GM12878 (cell line): ENCODE data around the gene TRMO. TPM values are rescaled to one million over a fixed set of nuclear protein-coding genes. Genes with fewer than 3 reads are reported as not detected.

Source experiments
- ATAC-seq: fragments of 200-7000 bp; cut with Tn5 transposase; 3 replicates; pipeline ENCODE4 v1.9.1; 2020; ENCODE audit warnings: mild to moderate bottlenecking, moderate library complexity
- BruUV-seq: library from RNA; stranded (reverse); fragments of 400-500 nt; replicated peaks from 2 replicates; lab custom pipeline; 2021; lab: Mats Ljungman, UMichigan
- CTCF ChIA-PET: fragments of 300-600 bp; sonication (Branson Sonifier 250); formaldehyde crosslinking; extraction: SDS; loops from one replicate; lab custom pipeline; 2021; ENCODE audit warnings: inconsistent platforms; lab: Yijun Ruan, JAX
- POLR2A ChIA-PET: fragments of 350-600 bp; formaldehyde crosslinking; extraction: SDS; loops from one replicate; lab custom pipeline; 2021; ENCODE audit warnings: inconsistent platforms; lab: Charles Lee
- RAD21 ChIA-PET: fragments of 300-600 bp; sonication (Branson Sonifier 250); formaldehyde crosslinking; loops from one replicate; lab custom pipeline; 2023; ENCODE audit warnings: antibody characterized with exemption; ENCODE audit not compliant: unreplicated experiment; lab: Charles Lee
- SMC1A ChIA-PET: fragments of 300-600 bp; sonication (Branson Sonifier 250); formaldehyde crosslinking; loops from one replicate; lab custom pipeline; 2023; ENCODE audit not compliant: unreplicated experiment, uncharacterized antibody; lab: Charles Lee
- DNase-seq: peaks from one replicate; pipeline ENCODE4 v3.0.0-alpha.2; 2011; ENCODE audit warnings: low read depth, low spot score
- FAIRE-seq: peaks from 3 replicates; lab custom pipeline; 2011; peaks lifted over from hg19 to GRCh38; lab: Jason Lieb, UNC
- H2AFZ ChIP-seq: 2 replicates; pipeline ENCODE4 v1.6.0; 2011; ENCODE audit warnings: low read depth, low read length, control low read depth; ENCODE audit not compliant: control insufficient read depth
- H3K27ac ChIP-seq: 2 replicates; pipeline ENCODE4 v1.5.1; 2011; ENCODE audit warnings: control low read depth; ENCODE audit not compliant: control insufficient read depth, insufficient read depth
- H3K27me3 ChIP-seq, 2 experiments: replicated peaks in 1 of 2; 2 replicates each; pipeline versions ENCODE4 v1.6.0 to v1.6.1; 2011; ENCODE audit warnings: low read length in 1 of 2; ENCODE audit not compliant: control insufficient read depth in 2 of 2, insufficient read depth in 2 of 2
- H3K36me3 ChIP-seq, 2 experiments: 2 replicates each; pipeline ENCODE4 v1.5.1; 2011; ENCODE audit warnings: low read length in 1 of 2; ENCODE audit not compliant: control insufficient read depth in 2 of 2, insufficient read depth in 2 of 2
- H3K4me1 ChIP-seq: 2 replicates; pipeline ENCODE4 v1.6.1; 2011; ENCODE audit warnings: mild to moderate bottlenecking, low read length, moderate library complexity, mixed read lengths; ENCODE audit not compliant: control insufficient read depth, insufficient read depth
- H3K4me2 ChIP-seq: 2 replicates; pipeline ENCODE4 v1.6.0; 2011; ENCODE audit warnings: control low read depth; ENCODE audit not compliant: control insufficient read depth, insufficient read depth
- H3K4me3 ChIP-seq: fragments of 200-600 bp; sonication (generic); 2 replicates; pipeline ENCODE4 v1.5.1; 2016
- H3K79me2 ChIP-seq: 2 replicates; pipeline ENCODE4 v1.6.0; 2011; ENCODE audit warnings: low read length; ENCODE audit not compliant: control insufficient read depth, insufficient read depth
- H3K9ac ChIP-seq: 2 replicates; pipeline ENCODE4 v1.8.0; 2011; ENCODE audit warnings: low read length, control low read depth, mixed read lengths; ENCODE audit not compliant: control insufficient read depth, insufficient read depth
- H3K9me3 ChIP-seq: replicated peaks from 3 replicates; pipeline ENCODE4 v1.5.1; 2011; ENCODE audit warnings: mild to moderate bottlenecking, low read length; ENCODE audit not compliant: control insufficient read depth, insufficient read depth
- H4K20me1 ChIP-seq: 2 replicates; pipeline ENCODE4 v1.6.0; 2011; ENCODE audit not compliant: control insufficient read depth, insufficient read depth
- BCLAF1 ChIP-seq: fragments of 450-650 bp; IDR thresholded peaks from 2 replicates; pipeline ENCODE4 v1.6.1; 2017; ENCODE audit warnings: antibody characterized with exemption, mild to moderate bottlenecking, moderate library complexity
- BRCA1 ChIP-seq: IDR thresholded peaks from 2 replicates; pipeline ENCODE4 v1.6.1; 2011; ENCODE audit warnings: low read depth, low read length, improper control_type of control experiment
- DPF2 ChIP-seq: fragments of 450-650 bp; IDR thresholded peaks from 2 replicates; pipeline ENCODE4 v1.6.1; 2017; ENCODE audit warnings: mild to moderate bottlenecking
- HDAC2 ChIP-seq: fragments of 200-600 bp; sonication (generic); IDR thresholded peaks from 2 replicates; pipeline ENCODE4 v1.6.1; 2017
- KAT2A ChIP-seq: conservative IDR thresholded peaks from 2 replicates; pipeline ENCODE4 v1.6.1; 2011; ENCODE audit warnings: low read depth, low read length; ENCODE audit not compliant: control insufficient read depth
- NR2C2 ChIP-seq: IDR thresholded peaks from 2 replicates; pipeline ENCODE4 v1.6.1; 2011; ENCODE audit warnings: borderline replicate concordance, low read depth; ENCODE audit not compliant: control insufficient read depth, insufficient read length
- PML ChIP-seq: IDR thresholded peaks from 2 replicates; pipeline ENCODE4 v1.6.1; 2012; ENCODE audit warnings: low read length, inconsistent platforms
- POU2F2 ChIP-seq: IDR thresholded peaks from 3 replicates; pipeline ENCODE4 v1.6.1; 2011; ENCODE audit warnings: low read depth, mild to moderate bottlenecking, low read length, borderline replicate concordance
- SMC3 ChIP-seq: IDR thresholded peaks from 2 replicates; pipeline ENCODE4 v1.6.1; 2011; ENCODE audit warnings: low read length, improper control_type of control experiment, borderline replicate concordance
- SREBF2 ChIP-seq: IDR thresholded peaks from 2 replicates; pipeline ENCODE4 v1.6.1; 2012; ENCODE audit warnings: mild to moderate bottlenecking, low read length
- STAT1 ChIP-seq: fragments of 450-650 bp; conservative IDR thresholded peaks from 2 replicates; pipeline ENCODE4 v1.6.1; 2014; ENCODE audit warnings: antibody characterized with exemption, mild to moderate bottlenecking
- STAT3 ChIP-seq: IDR thresholded peaks from 2 replicates; pipeline ENCODE4 v1.6.1; 2011; ENCODE audit warnings: low read depth, low read length, improper control_type of control experiment
- SUPT20H ChIP-seq: IDR thresholded peaks from 2 replicates; pipeline ENCODE4 v1.6.1; 2011; ENCODE audit warnings: low read depth, mild to moderate bottlenecking, low read length, moderate library complexity, borderline replicate concordance; ENCODE audit not compliant: control insufficient read depth
- TARDBP ChIP-seq: IDR thresholded peaks from 2 replicates; pipeline ENCODE4 v1.6.1; 2016; ENCODE audit warnings: borderline replicate concordance
- TCF3 ChIP-seq: IDR thresholded peaks from 2 replicates; pipeline ENCODE4 v1.6.1; 2012; ENCODE audit warnings: low read depth, mild to moderate bottlenecking, low read length, borderline replicate concordance; ENCODE audit not compliant: insufficient read depth
- WRNIP1 ChIP-seq: IDR thresholded peaks from 2 replicates; pipeline ENCODE4 v1.6.1; 2011; ENCODE audit warnings: low read depth, low read length, improper control_type of control experiment, borderline replicate concordance
- YY1 ChIP-seq: IDR thresholded peaks from 2 replicates; pipeline ENCODE4 v1.6.1; 2011; ENCODE audit warnings: low read depth, mild to moderate bottlenecking, low read length
- ZNF24 ChIP-seq: fragments of 450-650 bp; IDR thresholded peaks from 2 replicates; pipeline ENCODE4 v1.6.1; 2017; ENCODE audit warnings: antibody characterized with exemption, mild to moderate bottlenecking
- ZNF274 ChIP-seq: IDR thresholded peaks from one replicate; pipeline ENCODE4 v1.8.0; 2011; ENCODE audit not compliant: insufficient read length, insufficient read depth
- WGBS: methylation state at CpG from one replicate; pipeline ENCODE4 v1.1.6; 2016; ENCODE audit warnings: low lambda C conversion rate; ENCODE audit not compliant: insufficient replicate concordance, insufficient coverage; ENCODE audit errors: missing lambda C conversion rate; 5-methylcytosine and 5-hydroxymethylcytosine counted together
- in situ Hi-C: fragments of 300-500 bp; cut with MboI; formaldehyde crosslinking; loops from 9 replicates; pipeline ENCODE4 v1.14.3; 2018; ENCODE audit warnings: mixed read lengths
- intact Hi-C: fragments of 100-400 bp; cut with micrococcal nuclease; formaldehyde crosslinking; loops from one replicate; pipeline ENCODE4 v1.14.2; 2022; ENCODE audit not compliant: unreplicated experiment
- polyA plus RNA-seq, 11 experiments: library from polyadenylated mRNA; depleted of rRNA in 4 of 11; unstranded in 6 of 11; stranded (reverse) in 5 of 11; fragments of >200 nt; fragmentation: Nextera tagmentation in 4 of 11; fragmentation: Illumina TruSeq in 1 of 11; extraction: Ambion mirVana in 4 of 11; extraction: Trizol in 1 of 11; gene quantifications; 1 replicate in 1 of 11; 2 replicates in 10 of 11; pipeline versions ENCODE4 v1.2.1 to v1.2.3, GENCODE V29; 2011 to 2016; ENCODE audit warnings: inconsistent platforms in 2 of 11, missing spikeins in 2 of 11, low read depth in 1 of 11
- total RNA-seq, 4 experiments: library from RNA; depleted of rRNA in 3 of 4; stranded (reverse); fragments of >200 nt in 3 of 4; fragmentation: Illumina TruSeq in 1 of 4; extraction: Trizol in 1 of 4; gene quantifications; 2 replicates each; pipeline versions ENCODE4 v1.2.1 to v1.2.3, GENCODE V29; 2013 to 2021
- TF ChIP-seq, protein P1 (sequence below): IDR thresholded peaks from 2 replicates; pipeline ENCODE4 v1.6.1; 2011; ENCODE audit warnings: low read depth, low read length, improper control_type of control experiment, borderline replicate concordance

TRMO gene
- total and polyA plus RNA-seq, 10 of the 15 experiments (the other 5 are each of a cell fraction or from before 2014, with no cell fraction given): 5.8 to 23.6 (median 15.3) TPM

- in situ Hi-C loops: no loop called here
- SMC1A ChIA-PET: no interaction called here
Measured at GRCh38 chr9:97940741-97941140, 18.4 kb upstream of the TRMO start.

GRCh38 chr9:97940233-97940632, 17.9 kb upstream of the TRMO start:
- H3K9ac ChIP-seq: no peak overlapping the region
- no peak overlapping the region for H3K4me2 ChIP-seq
- H4K20me1 ChIP-seq: no peaks in the 10 kb centered on the region
- H3K36me3 ChIP-seq: no peaks in the 10 kb centered on the region
- FAIRE-seq (no peak), ATAC-seq (no peak), DNase-seq (no peak)
- CTCF ChIA-PET: interaction anchor here (0.7 kb wide), 1 partner anchor 39 kb away, joined by 3 read pairs; no protein-coding TSS in a partner anchor
- SMC1A ChIA-PET: no interaction called here
- no peaks in the 10 kb centered on the region for H3K9me3 ChIP-seq
- H3K27ac ChIP-seq: no peak overlapping the region
- no peaks in the 10 kb centered on the region for H3K79me2 ChIP-seq
- no peak overlapping the region for H3K4me3 ChIP-seq
- H3K4me1 ChIP-seq: peaks cover 7% of the 10 kb centered on the region; the same call in 1 of the 2 replicates
- no peak overlapping the region for H2AFZ ChIP-seq
- in situ Hi-C loops (no loop called here), intact Hi-C loops (no loop called here)
- no TSS peak for BruUV-seq
- H3K27me3 ChIP-seq: no peaks in the 10 kb centered on the region
- POLR2A ChIA-PET: no interaction called here
- RAD21 ChIA-PET: no interaction called here
- TF ChIP-seq DPF2 (no peak), SMC3 (no peak), TARDBP (no peak), BCLAF1 (no peak), PML (no peak), KAT2A (no peak), TCF3 (no peak), SUPT20H (no peak), YY1 (no peak)
- TF ChIP-seq, protein P1, sequence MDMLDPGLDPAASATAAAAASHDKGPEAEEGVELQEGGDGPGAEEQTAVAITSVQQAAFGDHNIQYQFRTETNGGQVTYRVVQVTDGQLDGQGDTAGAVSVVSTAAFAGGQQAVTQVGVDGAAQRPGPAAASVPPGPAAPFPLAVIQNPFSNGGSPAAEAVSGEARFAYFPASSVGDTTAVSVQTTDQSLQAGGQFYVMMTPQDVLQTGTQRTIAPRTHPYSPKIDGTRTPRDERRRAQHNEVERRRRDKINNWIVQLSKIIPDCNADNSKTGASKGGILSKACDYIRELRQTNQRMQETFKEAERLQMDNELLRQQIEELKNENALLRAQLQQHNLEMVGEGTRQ: no peak

More at GRCh38 chr9:97940741-97941140, 18.4 kb upstream of the TRMO start:
- RAD21 ChIA-PET: no interaction called here
- Histone ChIP-seq H3K36me3 (no peaks in the 10 kb centered on the region), H3K27me3 (no peaks in the 10 kb centered on the region), H3K79me2 (no peaks in the 10 kb centered on the region), H3K4me1 (peaks cover 7% of the 10 kb centered on the region; the same call in 1 of the 2 replicates), H3K27ac (no peak overlapping the region), H3K4me2 (no peak overlapping the region), H3K4me3 (no peak overlapping the region), H2AFZ (no peak overlapping the region), H4K20me1 (no peaks in the 10 kb centered on the region), H3K9me3 (no peaks in the 10 kb centered on the region), H3K9ac (no peak overlapping the region)
- CTCF ChIA-PET: no interaction called here
- WGBS: 65% methylated on average over 3 of the region's 3 CpGs
- no peak for DNase-seq
- TF ChIP-seq HDAC2 (no peak), POU2F2 (no peak), STAT3 (no peak), WRNIP1 (no peak), BRCA1 (no peak), ZNF274 (no peak), ZNF24 (no peak), STAT1 (no peak), SREBF2 (no peak), NR2C2 (no peak)
- BruUV-seq: no TSS peak
- intact Hi-C loops: no loop called here
- FAIRE-seq: no peak
- ATAC-seq: no peak
- POLR2A ChIA-PET: no interaction called here
